Hematopoietic multipotent progenitor cell treated with erythropoietin and hydrocortisone succinate and interleukin-3 and kit ligand, for 15 days (in vitro differentiated cells): ENCODE results near the gene NUDT15.
"Not testable (repeated sequence)": the region's sequence is repeated elsewhere in the genome, so short reads cannot be mapped to it uniquely, and the experiment has no call there.

ENCODE experiments used
- DNase-seq: peaks from one replicate; pipeline ENCODE4 v3.0.0-alpha.2; 2015; ENCODE audit warnings: low spot score

NUDT15 gene

GRCh38 chr13:48043789-48044503 lies 6.4 kb downstream of the NUDT15 start:
- DNase-seq: no peak

DNA sequence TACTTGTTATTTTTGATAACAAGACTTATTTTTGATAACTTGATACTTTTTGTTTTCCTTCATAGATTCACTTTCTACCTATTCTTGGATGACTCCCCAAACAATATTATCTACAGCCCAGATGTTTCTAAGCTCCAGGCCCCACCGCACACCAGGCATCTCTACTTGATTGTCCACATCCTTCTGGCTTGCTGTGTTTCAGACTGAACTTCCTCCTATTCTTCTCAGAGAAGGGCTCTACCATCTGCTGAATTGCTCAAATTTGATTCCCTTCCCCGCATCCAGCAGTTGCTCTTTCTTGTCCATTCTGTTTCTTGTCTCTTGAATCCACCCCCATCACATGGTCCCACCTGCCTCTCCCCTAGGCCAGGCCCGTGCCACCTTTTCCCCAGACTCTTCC lies 13.0 kb downstream of the NUDT15 start:
- DNase-seq: no peak

DNA sequence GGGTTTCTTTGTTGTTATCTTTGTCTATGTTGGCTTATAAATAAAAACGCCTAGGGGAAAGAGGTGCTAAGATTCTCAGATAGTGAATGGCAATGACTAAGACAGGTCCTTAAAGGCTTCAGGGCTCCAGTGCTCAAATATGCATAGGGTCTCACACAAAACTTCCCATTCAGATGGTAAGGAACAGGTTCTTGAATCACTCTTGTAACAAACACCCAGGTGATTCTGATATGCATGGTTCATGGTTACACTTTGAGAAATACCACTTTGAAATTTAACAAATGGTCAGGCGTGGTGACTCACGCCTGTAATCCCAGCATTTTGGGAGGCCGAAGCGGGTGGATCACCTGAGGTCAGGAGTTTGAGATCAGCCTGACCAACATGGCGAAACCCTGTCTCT lies 17.1 kb downstream of the NUDT15 start:
- no peak for DNase-seq

DNA sequence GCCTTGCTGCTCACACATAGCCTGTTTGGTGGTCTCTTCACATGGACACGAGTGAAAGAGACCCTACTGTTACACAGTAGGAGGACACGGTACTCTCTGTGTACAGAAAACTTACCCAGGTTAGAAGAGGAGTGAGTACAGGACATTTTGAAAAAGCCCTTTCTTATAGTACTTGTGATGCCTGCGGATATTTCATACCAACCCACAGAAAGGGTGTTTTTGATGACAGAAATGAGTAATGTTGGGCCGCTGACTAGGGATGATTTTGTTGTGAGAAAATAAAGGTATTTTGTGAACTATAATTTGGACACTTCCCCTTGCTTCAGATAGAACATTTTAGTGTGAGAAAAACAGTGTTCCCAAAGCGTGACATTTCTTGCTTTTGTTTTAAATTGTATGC lies 18.2 kb downstream of the NUDT15 start:
- no peak for DNase-seq

GRCh38 chr13:48058536-48058935 lies 21.0 kb downstream of the NUDT15 start:
- DNase-seq: not testable (repeated sequence)

- not testable (repeated sequence) for DNase-seq
Observed at GRCh38 chr13:48059951-48060350, 22.4 kb downstream of the NUDT15 start.

DNA sequence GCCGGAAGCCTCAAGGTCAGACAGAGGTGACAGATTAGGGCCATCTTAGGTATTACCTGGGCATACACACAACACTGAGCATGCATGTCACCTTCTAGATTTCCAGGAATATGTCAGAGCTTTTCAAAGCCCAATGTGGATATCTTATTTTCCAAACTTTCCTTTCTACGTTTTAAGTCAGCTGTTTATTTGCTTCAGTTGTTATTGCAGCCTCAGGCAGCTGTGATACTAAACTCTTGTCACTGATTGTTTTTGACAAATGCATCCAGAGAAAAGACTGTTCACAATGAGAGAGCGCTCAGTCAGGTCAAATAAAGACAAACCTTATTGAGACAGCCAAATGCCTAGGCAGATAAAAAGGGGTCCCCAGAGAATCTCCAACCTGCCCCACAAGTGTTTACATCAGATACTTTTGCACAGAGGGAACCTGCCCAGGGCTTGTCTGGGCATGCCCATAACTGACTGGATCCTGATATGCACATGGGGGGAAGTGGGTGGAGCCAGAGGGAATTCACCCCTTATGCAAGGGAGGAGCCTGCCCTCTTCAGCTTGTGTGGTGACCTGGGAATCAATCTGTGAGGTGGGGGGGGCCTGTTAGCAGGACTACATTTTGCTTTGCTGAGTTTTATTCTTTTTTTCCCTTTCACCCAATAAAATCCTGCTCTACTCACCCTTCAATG lies 28.9 kb downstream of the NUDT15 start:
- DNase-seq: peak; percentile 71

- peak; percentile 30 for DNase-seq
Observed at GRCh38 chr13:48068036-48068435, 30.5 kb downstream of the NUDT15 start.

- DNase-seq: no peak
Observed at GRCh38 chr13:48068952-48069351, 31.4 kb downstream of the NUDT15 start.

DNA sequence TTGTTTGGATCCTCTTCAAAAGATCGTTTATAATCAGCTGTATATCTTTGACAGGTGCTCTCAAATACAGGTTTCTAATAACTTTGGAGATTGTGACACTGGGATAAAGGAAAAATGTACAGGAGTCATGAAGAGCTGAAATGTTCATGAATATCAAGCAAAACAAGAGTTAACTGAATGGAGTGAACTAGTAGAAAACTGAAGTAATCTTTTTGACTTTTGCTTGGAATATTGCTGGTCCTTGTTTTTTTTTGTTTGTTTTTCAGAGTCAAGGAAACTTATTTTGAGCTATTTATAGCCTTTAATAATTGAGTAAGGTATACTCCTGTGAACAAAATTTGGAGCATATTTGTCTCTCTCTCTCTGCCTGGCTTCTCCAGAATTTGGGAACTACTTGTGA lies 32.0 kb downstream of the NUDT15 start:
- DNase-seq: no peak

GRCh38 chr13:48070942-48071341 lies 33.4 kb downstream of the NUDT15 start:
- DNase-seq: no peak

GRCh38 chr13:48072304-48072703 lies 34.8 kb downstream of the NUDT15 start:
- no peak for DNase-seq

GRCh38 chr13:48072787-48073186 lies 35.3 kb downstream of the NUDT15 start:
- no peak for DNase-seq

DNA sequence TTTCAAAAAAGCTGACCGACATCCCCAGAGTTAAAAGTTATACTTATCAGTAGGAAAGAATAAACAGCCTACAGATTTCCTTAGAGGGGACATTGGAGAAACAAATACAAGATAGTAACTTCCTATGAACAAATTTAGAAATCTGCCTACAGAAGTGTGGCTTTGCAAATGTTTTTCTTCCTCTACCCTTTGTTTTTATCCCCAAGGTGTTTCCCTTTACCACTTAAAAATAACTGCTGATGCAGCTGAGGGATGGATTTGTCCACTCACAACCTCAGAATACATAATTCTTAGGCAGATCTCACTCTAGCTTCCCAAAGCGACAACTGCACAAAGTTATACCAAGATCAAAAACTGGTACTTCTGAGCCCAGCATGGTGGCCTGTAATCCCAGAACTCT lies 36.5 kb downstream of the NUDT15 start:
- DNase-seq: no peak

GRCh38 chr13:48078251-48078656 lies 40.7 kb downstream of the NUDT15 start:
- no peak for DNase-seq

DNA sequence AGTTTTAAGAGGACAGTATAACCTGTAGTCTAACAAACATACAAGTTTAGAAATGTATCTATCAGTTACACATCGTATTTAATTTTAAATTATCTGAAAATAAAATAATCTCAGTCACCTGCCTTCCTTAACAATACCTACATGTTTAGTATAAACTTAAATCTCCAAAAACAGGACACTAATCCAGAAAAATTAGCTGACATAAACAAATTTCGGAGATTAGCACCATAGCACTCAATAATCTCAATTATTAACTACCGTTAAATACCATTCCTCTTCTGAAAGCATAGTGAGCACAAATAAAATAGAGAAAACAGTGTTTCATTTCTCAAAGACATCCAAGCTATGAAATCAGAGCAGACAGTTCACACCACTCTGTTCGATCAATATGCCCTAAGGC lies 44.2 kb downstream of the NUDT15 start:
- DNase-seq: no peak

- DNase-seq: no peak
Observed at GRCh38 chr13:48086272-48086671, 48.7 kb downstream of the NUDT15 start.

DNA sequence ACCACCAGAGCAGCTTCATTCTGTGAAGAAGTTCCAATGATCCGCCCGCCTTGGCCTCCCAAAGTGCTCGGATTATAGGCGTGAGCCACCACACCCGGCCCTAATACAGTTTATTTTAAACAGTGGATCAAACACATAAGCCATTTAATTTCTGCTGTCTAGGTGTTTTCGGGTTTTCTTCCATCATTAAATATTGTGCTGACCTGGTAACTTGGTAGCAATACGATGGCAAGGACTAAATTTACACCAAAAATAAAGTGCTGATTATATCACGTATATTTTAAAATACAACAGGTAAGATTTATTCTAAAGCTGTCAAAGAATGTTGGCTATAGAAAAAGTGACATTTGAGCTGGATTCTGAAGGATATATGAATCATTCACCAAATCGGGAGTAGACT lies 56.1 kb downstream of the NUDT15 start:
- DNase-seq: no peak

GRCh38 chr13:48094404-48094780 lies 56.9 kb downstream of the NUDT15 start:
- DNase-seq: peak; percentile 32

DNA sequence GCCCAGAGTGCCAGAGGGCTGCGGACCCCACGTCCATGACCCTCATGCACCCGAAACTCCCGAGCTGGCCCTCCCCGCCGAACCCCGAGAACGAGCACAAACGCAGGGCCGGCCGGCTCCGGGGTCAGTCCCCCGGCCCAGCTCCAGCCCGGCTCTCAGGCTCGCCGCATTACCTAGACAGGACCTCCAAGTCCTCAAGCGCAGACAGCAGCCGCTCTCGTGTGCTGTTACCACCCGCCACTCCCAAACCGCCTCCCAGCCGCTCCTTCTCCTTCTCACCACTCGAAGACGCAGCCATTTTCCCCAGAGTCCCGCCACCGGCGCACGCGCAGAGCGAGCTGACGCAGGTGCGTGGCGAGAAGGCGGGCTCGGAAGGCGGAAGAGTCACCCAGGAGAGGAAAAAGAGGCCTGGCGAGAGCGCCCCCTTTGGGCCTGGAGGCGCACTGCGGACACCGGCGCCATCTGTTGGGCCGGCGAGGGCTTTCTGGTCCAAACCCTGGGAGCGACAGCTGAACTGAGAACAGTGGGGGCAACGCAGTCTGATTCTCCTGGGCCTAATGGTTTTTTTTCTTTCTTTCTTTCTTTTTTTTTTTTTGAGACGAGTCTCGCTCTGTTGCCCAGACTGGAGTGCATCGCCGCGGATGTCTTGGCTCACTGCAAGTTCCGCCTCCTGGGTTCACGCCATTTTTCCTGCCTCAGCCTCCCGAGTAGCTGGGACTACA lies 57.4 kb downstream of the NUDT15 start, which contains the start of gene MED4:
Gene MED4, minus strand, starts transcription at position 324 of the 722 bp plus-strand sequence. Its CDS starts 26 bp downstream, at position 298.
- peak; percentile 97 for DNase-seq

GRCh38 chr13:48096670-48097069 lies 59.1 kb downstream of the NUDT15 start:
- no peak for DNase-seq
